Upper lobe of left lung (tissue), 6 donors: ENCODE measurements around the gene TMEM186. TPM values are rescaled to one million over a fixed set of nuclear protein-coding genes. Genes with fewer than 3 reads are reported as not detected.

Experiments used
- ATAC-seq, 2 donors: fragments of 200-7000 bp; cut with Tn5 transposase; one replicate each; pipeline ENCODE4 v1.9.1; 2022; ENCODE audit warnings: mild to moderate bottlenecking in 2 of 2, moderate library complexity in 2 of 2; ENCODE audit not compliant: low FRiP score in 2 of 2
- DNase-seq, 2 donors: peaks; one replicate each; pipeline ENCODE4 v3.0.0-alpha.2; 2019 to 2020
- H3K27ac ChIP-seq, 4 donors: fragments of 200-600 bp; sonication (generic); one replicate each; pipeline ENCODE4 v1.5.1; 2016 to 2019
- H3K27me3 ChIP-seq, 4 donors: fragments of 200-600 bp; sonication (generic); one replicate each; pipeline ENCODE4 v1.5.1; 2017 to 2019
- H3K36me3 ChIP-seq, 4 donors: fragments of 200-600 bp; sonication (generic); one replicate each; pipeline ENCODE4 v1.5.1; 2016 to 2019
- H3K4me1 ChIP-seq, 4 donors: fragments of 200-600 bp; sonication (generic); one replicate each; pipeline ENCODE4 v1.5.1; 2018 to 2019
- H3K4me3 ChIP-seq, 4 donors: fragments of 200-600 bp; sonication (generic); one replicate each; pipeline ENCODE4 v1.5.1; 2017 to 2019; ENCODE audit warnings: mild to moderate bottlenecking in 2 of 4, moderate library complexity in 1 of 4
- H3K9me3 ChIP-seq, 4 donors: fragments of 200-600 bp; sonication (generic); one replicate each; pipeline ENCODE4 v1.5.1; 2018 to 2019
- EP300 ChIP-seq, 4 donors: sonication (generic); formaldehyde crosslinking; IDR thresholded peaks; one replicate each; pipeline ENCODE4 v1.5.1; 2017; ENCODE audit warnings: antibody characterized with exemption in 4 of 4, control low read depth in 2 of 4
- POLR2A ChIP-seq, 4 donors: fragments of 450-650 bp; IDR thresholded peaks; one replicate each; pipeline ENCODE4 v1.5.1; 2016 to 2017; ENCODE audit warnings: antibody characterized with exemption in 4 of 4, mild to moderate bottlenecking in 2 of 4
- POLR2AphosphoS5 ChIP-seq, 2 donors: sonication (generic); formaldehyde crosslinking; IDR thresholded peaks; one replicate each; pipeline ENCODE4 v1.5.1; 2017; ENCODE audit warnings: antibody characterized with exemption in 2 of 2
- WGBS, 2 donors: methylation state at CpG; one replicate each; pipeline ENCODE4 v1.1.5; 2017 to 2018; 5-methylcytosine and 5-hydroxymethylcytosine counted together
- total RNA-seq, 6 donors: library from RNA; depleted of rRNA in 4 of 6; stranded (reverse); fragments of >200 nt in 4 of 6; gene quantifications; one replicate each; pipeline versions ENCODE4 v1.1.0 to v1.2.1, GENCODE V29; 2016 to 2021
- TF ChIP-seq, protein P1 (sequence below), 6 experiments: fragments of 450-650 bp in 4 of 6; fragments of 200-600 bp in 2 of 6; sonication (generic) in 2 of 6; IDR thresholded peaks; one replicate each; pipeline ENCODE4 v1.5.1; 2016 to 2019; ENCODE audit warnings: antibody characterized with exemption in 6 of 6
- donor health status: DM: no; HTN: no; CAD: no; lungs with moderate emphysema.
- donor health status: DM: no; HTN: yes; CAD: no; lungs with severe emphysema.

The TMEM186 gene
- total RNA-seq, 6 donors from 2014 or later = 4.2 to 10.7 (median 6.9) TPM

DNA sequence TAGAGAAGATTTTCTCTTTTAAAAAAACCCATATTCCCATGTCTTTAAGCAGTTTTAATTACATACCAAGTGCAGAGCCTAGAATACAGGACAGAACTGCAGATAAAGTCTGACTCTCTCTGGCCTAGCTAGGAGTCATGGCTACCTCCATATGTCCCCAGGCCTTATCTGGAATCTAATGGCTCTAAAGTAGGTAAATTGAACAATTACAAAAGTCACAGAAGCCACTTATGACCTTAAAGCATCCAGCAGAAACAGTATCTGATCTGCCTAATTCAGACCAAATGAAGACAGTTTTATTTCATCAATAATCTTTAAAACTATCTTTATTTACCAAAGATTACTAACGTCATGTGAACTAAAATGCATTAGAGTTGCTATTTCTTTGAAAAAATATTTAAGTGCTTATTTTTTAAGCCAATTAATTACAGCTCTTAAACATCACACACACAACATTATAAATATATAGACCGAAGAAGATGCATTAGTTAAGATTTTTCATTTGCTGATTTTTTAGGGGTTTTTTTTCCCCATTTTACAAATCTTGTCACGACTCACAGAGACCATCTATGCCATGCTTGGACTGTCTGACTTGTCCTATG is 28.9 kb upstream of the TMEM186 start:
- Histone ChIP-seq H3K27ac (no peak overlapping the region), H3K36me3 (peaks cover 6 to 41% (median 18%) of the 10 kb centered on the region in 4 donors), H3K9me3 (no peaks in the 10 kb centered on the region), H3K4me3 (no peak overlapping the region), H3K27me3 (no peaks in the 10 kb centered on the region), H3K4me1 (no peaks in the 10 kb centered on the region)
- ATAC-seq (no peak), DNase-seq (no peak)
- 78 to 79% methylated on average over 3 of the region's 3 CpGs for WGBS, 2 donors
- TF ChIP-seq EP300 (IDR thresholded peaks at IDR 0.05) (no peak), POLR2A (IDR thresholded peaks at IDR 0.05) (no peak), POLR2AphosphoS5 (IDR thresholded peaks at IDR 0.05) (no peak)
- TF ChIP-seq, protein P1, sequence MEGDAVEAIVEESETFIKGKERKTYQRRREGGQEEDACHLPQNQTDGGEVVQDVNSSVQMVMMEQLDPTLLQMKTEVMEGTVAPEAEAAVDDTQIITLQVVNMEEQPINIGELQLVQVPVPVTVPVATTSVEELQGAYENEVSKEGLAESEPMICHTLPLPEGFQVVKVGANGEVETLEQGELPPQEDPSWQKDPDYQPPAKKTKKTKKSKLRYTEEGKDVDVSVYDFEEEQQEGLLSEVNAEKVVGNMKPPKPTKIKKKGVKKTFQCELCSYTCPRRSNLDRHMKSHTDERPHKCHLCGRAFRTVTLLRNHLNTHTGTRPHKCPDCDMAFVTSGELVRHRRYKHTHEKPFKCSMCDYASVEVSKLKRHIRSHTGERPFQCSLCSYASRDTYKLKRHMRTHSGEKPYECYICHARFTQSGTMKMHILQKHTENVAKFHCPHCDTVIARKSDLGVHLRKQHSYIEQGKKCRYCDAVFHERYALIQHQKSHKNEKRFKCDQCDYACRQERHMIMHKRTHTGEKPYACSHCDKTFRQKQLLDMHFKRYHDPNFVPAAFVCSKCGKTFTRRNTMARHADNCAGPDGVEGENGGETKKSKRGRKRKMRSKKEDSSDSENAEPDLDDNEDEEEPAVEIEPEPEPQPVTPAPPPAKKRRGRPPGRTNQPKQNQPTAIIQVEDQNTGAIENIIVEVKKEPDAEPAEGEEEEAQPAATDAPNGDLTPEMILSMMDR (IDR thresholded peaks at IDR 0.05) = no peak

DNA sequence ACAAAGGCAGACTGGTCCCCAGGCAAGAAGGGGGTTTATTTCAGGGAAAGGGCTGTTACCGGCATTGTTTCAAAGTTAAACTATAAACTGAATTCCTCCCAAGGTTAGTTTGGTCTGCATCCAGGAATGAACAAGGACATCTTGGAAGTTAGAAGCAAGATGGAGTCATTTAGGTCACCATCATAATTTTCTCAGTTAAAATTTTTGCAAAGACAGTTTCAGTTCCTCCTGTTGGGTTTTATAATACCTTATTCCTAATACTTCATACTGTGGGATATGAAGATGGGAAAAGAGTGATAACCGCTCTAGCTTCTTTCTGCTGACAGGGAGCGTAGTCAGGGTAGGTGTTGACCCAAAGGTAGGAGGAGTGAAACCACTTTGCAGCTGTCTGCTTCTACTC is 25.0 kb upstream of the TMEM186 start:
- no peaks in the 10 kb centered on the region for H3K9me3 ChIP-seq
- H3K27ac ChIP-seq = no peak overlapping the region
- ATAC-seq (no peak), DNase-seq (no peak)
- H3K27me3 ChIP-seq = no peaks in the 10 kb centered on the region
- 84 to 92% methylated on average over 3 of the region's 3 CpGs for WGBS, 2 donors
- peaks cover 2 to 47% (median 24%) of the 10 kb centered on the region in 4 donors for H3K36me3 ChIP-seq
- H3K4me3 ChIP-seq = no peak overlapping the region
- TF ChIP-seq, protein P1 (IDR thresholded peaks at IDR 0.05) = no peak
- TF ChIP-seq EP300 (IDR thresholded peaks at IDR 0.05) (no peak), POLR2AphosphoS5 (IDR thresholded peaks at IDR 0.05) (no peak), POLR2A (IDR thresholded peaks at IDR 0.05) (no peak)
- peaks cover 0 to 6% (median 0%) of the 10 kb centered on the region in 4 donors for H3K4me1 ChIP-seq

DNA sequence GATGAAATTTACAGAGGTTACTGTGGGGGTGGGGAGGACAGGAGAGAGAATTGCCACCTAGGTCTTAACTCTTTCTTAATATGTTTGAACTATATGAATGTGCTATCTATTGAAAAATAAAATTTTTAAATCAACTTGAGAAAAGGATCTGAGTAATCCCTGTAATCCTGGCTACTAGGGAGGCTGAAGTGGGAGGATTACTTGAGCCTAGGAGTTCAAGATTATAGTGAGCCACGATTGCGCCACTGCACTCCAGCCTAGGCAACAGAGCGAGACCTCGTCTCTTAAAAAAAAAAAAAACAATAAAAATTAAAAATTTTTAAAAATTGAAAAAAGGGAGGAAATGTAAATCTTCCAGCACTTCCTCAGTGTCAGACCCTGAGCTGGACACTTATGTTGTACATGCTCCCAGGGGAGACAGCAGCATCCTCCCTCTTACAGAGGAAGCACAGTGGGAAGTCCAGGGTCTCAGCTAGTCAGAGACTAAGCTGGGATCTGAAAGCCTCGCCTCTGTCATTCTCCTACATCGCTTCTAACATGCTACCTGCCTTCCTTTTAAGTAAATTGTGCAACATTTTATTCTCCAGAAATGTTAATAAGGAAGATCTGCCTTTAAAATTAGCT is 22.1 kb upstream of the TMEM186 start:
- no peak overlapping the region for H3K4me3 ChIP-seq
- WGBS, 2 donors = 84 to 86% methylated on average over 6 of the region's 6 CpGs
- H3K27me3 ChIP-seq = no peaks in the 10 kb centered on the region
- TF ChIP-seq EP300 (IDR thresholded peaks at IDR 0.05) = no peak
- TF ChIP-seq, protein P1 (IDR thresholded peaks at IDR 0.05) = no peak
- TF ChIP-seq POLR2AphosphoS5 (IDR thresholded peaks at IDR 0.05) = no peak
- TF ChIP-seq POLR2A (IDR thresholded peaks at IDR 0.05) = no peak
- H3K4me1 ChIP-seq = peaks cover 0 to 6% (median 0%) of the 10 kb centered on the region in 4 donors
- DNase-seq (no peak), ATAC-seq (no peak)
- peaks cover 3 to 72% (median 39%) of the 10 kb centered on the region in 4 donors for H3K36me3 ChIP-seq
- no peaks in the 10 kb centered on the region for H3K9me3 ChIP-seq
- no peak overlapping the region for H3K27ac ChIP-seq

DNA sequence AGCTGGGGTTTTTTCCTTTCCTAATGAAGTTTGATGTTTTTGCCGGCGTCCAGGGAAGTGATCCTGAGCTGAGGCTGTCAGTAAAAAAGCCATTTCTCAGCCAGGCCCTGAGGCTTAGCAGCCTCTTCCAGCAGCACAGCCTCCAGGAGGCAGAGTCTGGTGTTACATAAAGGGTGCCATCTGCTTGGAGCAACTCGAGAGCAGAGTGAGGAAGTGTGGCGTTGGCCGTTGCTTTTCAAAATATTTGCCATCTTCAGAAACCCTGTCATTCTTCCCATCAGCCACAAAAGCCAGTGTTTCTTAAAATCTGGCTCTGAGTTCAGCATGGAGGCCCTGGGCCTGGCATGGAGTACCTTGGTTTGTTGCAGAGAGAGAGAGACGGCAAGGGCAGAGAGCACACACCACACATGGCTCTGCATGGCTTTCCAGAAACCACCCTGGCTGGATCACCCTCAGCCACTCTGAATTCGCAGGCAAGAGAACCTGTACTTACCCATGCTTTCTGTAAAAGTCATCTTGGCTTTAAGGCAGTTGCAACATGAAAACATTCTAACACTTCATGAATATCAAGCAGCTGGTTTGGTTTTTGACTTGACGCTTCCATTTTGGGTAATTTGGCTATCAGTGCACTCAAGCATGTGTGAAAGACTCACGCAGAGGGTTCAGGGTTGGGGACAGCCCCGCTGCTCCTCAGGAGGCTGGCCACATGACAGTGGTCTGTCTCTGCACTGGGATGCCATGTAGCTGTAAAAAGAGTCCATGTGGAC is 21.2 kb upstream of the TMEM186 start:
- Histone ChIP-seq H3K36me3 (peaks cover 10 to 80% (median 47%) of the 10 kb centered on the region in 4 donors), H3K27ac (no peak overlapping the region)
- ATAC-seq = no peak

More for the DNA sequence above, 21.2 kb upstream of the TMEM186 start:
- Histone ChIP-seq H3K27me3 (no peaks in the 10 kb centered on the region), H3K4me1 (peaks cover 0 to 6% (median 0%) of the 10 kb centered on the region in 4 donors), H3K4me3 (no peak overlapping the region), H3K9me3 (no peaks in the 10 kb centered on the region)
- 75 to 79% methylated on average over 10 of the region's 10 CpGs for WGBS, 2 donors
- TF ChIP-seq EP300 (IDR thresholded peaks at IDR 0.05) = no peak
- TF ChIP-seq, protein P1 (IDR thresholded peaks at IDR 0.05) = no peak
- TF ChIP-seq POLR2A (IDR thresholded peaks at IDR 0.05) = no peak
- no peak for TF ChIP-seq POLR2AphosphoS5 (IDR thresholded peaks at IDR 0.05)
- DNase-seq = no peak
